ENCODE data around the gene TXNRD1.

The TXNRD1 gene

GRCh38 chr12:104315326-104316224 lies 100.0 kb downstream of the TXNRD1 start:
- ATAC-seq (ENCODE audit: low read depth) (no peak), DNase-seq (ENCODE audit: low spot score) (no peak)
- TF ChIP-seq CTCF (IDR thresholded peaks at IDR 0.05; ENCODE audit: poor library complexity, severe bottlenecking) = no peak
- Histone ChIP-seq H3K4me1 (ENCODE audit: insufficient read depth, poor library complexity, severe bottlenecking) (no peaks in the 10 kb centered on the region), H3K36me3 (ENCODE audit: low read depth) (peaks cover 100% of the 10 kb centered on the region), H3K27me3 (ENCODE audit: insufficient read depth, poor library complexity, severe bottlenecking) (no peaks in the 10 kb centered on the region), H3K27ac (ENCODE audit: poor library complexity, severe bottlenecking) (no peak overlapping the region), H3K4me3 (ENCODE audit: severe bottlenecking) (no peak overlapping the region), H3K9me3 (ENCODE audit: severe bottlenecking) (no peaks in the 10 kb centered on the region)

- Histone ChIP-seq H3K4me3 (ENCODE audit: severe bottlenecking) (no peak overlapping the region), H3K4me1 (ENCODE audit: insufficient read depth, poor library complexity, severe bottlenecking) (no peaks in the 10 kb centered on the region), H3K27ac (ENCODE audit: poor library complexity, severe bottlenecking) (no peak overlapping the region), H3K27me3 (ENCODE audit: insufficient read depth, poor library complexity, severe bottlenecking) (no peaks in the 10 kb centered on the region), H3K9me3 (ENCODE audit: severe bottlenecking) (no peaks in the 10 kb centered on the region), H3K36me3 (ENCODE audit: low read depth) (peaks cover 100% of the 10 kb centered on the region)
- no peak for TF ChIP-seq CTCF (IDR thresholded peaks at IDR 0.05; ENCODE audit: poor library complexity, severe bottlenecking)
- DNase-seq (ENCODE audit: low spot score) (no peak), ATAC-seq (ENCODE audit: low read depth) (no peak)
These were observed 101.4 kb downstream of the TXNRD1 start for GRCh38 chr12:104316936-104317335.

- H3K4me1 ChIP-seq (ENCODE audit: insufficient read depth, poor library complexity, severe bottlenecking) = no peaks in the 10 kb centered on the region
- DNase-seq (ENCODE audit: low spot score) (no peak), ATAC-seq (ENCODE audit: low read depth) (no peak)
- no peaks in the 10 kb centered on the region for H3K9me3 ChIP-seq (ENCODE audit: severe bottlenecking)
- H3K27me3 ChIP-seq (ENCODE audit: insufficient read depth, poor library complexity, severe bottlenecking) = no peaks in the 10 kb centered on the region
- no peak for TF ChIP-seq CTCF (IDR thresholded peaks at IDR 0.05; ENCODE audit: poor library complexity, severe bottlenecking)
- peaks cover 100% of the 10 kb centered on the region for H3K36me3 ChIP-seq (ENCODE audit: low read depth)
- no peak overlapping the region for H3K27ac ChIP-seq (ENCODE audit: poor library complexity, severe bottlenecking)
- H3K4me3 ChIP-seq (ENCODE audit: severe bottlenecking) = no peak overlapping the region
These were observed 102.1 kb downstream of the TXNRD1 start for GRCh38 chr12:104317538-104318210.

- H3K4me1 ChIP-seq (ENCODE audit: insufficient read depth, poor library complexity, severe bottlenecking) = no peaks in the 10 kb centered on the region
- no peaks in the 10 kb centered on the region for H3K27me3 ChIP-seq (ENCODE audit: insufficient read depth, poor library complexity, severe bottlenecking)
- no peak for TF ChIP-seq CTCF (IDR thresholded peaks at IDR 0.05; ENCODE audit: poor library complexity, severe bottlenecking)
These were observed 103.4 kb downstream of the TXNRD1 start for GRCh38 chr12:104319028-104319427.

More at GRCh38 chr12:104319028-104319427, 103.4 kb downstream of the TXNRD1 start:
- ATAC-seq (ENCODE audit: low read depth) (no peak), DNase-seq (ENCODE audit: low spot score) (no peak)
- peaks cover 91% of the 10 kb centered on the region for H3K36me3 ChIP-seq (ENCODE audit: low read depth)
- H3K9me3 ChIP-seq (ENCODE audit: severe bottlenecking) = no peaks in the 10 kb centered on the region
- no peak overlapping the region for H3K27ac ChIP-seq (ENCODE audit: poor library complexity, severe bottlenecking)
- H3K4me3 ChIP-seq (ENCODE audit: severe bottlenecking) = no peak overlapping the region
